ENCODE data around the gene UBA7. TPM values are rescaled to one million over a fixed set of nuclear protein-coding genes. Genes with fewer than 3 reads are reported as not detected.

Gene UBA7
- total and polyA plus RNA-seq, 2 of the 8 experiments (the other 6 are each of a cell fraction or from before 2014, with no cell fraction given) = 0.34 to 0.65 TPM

GRCh38 chr3:49757197-49757596, 56.6 kb downstream of the UBA7 start (continued):
- TF ChIP-seq CHD7 (IDR thresholded peaks at IDR 0.05; ENCODE audit: insufficient replicate concordance, low read length) = no peak
- TF ChIP-seq SP2 (IDR thresholded peaks at IDR 0.05; ENCODE audit: low read length) = no peak
- TF ChIP-seq RBBP5 (IDR thresholded peaks at IDR 0.05; ENCODE audit: borderline replicate concordance, low read depth, low read length) = no peak
- no peak for TF ChIP-seq NANOG (IDR thresholded peaks at IDR 0.05; ENCODE audit: insufficient read depth, low read depth, low read length, poor library complexity, severe bottlenecking)
- no peak for TF ChIP-seq MAFK (IDR thresholded peaks at IDR 0.05; ENCODE audit: low read depth, low read length)
